Measurements from ENCODE around the gene S1PR3. TPM values are rescaled to one million over a fixed set of nuclear protein-coding genes. Genes with fewer than 3 reads are reported as not detected.

Gene S1PR3
- polyA plus RNA-seq, 2 of the 4 experiments (the other 2 are of a cell fraction): 26.4 to 33.7 TPM

GRCh38 chr9:88998911-88999310 lies 7.6 kb downstream of the S1PR3 start:
- H3K9me3 ChIP-seq: no peaks in the 10 kb centered on the region
- peak overlapping the region; percentile 35; the same call in 2 of the 3 replicates for H3K4me2 ChIP-seq
- FAIRE-seq (no peak), ATAC-seq (peak; percentile 35 to 71; a peak in 4 of 6 replicates), DNase-seq (ENCODE audit: low read depth in 1 of 2, low spot score in 1 of 2) (peak in 1 of 2 experiments; percentile 65)
- H3K4me3 ChIP-seq: no peak overlapping the region
- 61% methylated on average over 6 of the region's 9 CpGs for WGBS (ENCODE audit: missing lambda C conversion rate)
- ChIA-PET CTCF (interaction anchor here (0.6 to 1.2 kb wide), 3 partner anchors 342 to 405 kb away, joined by 3 to 6 read pairs (median 3); no protein-coding TSS in a partner anchor), POLR2A (no interaction called here)
- H3K4me1 ChIP-seq: peaks cover 35% of the 10 kb centered on the region
- 0 out of 2 replicates have a peak, but pooled peaks have one; percentile 48 for TF ChIP-seq HOXB5 (CRISPR knock-in tag; IDR thresholded peaks at IDR 0.05)
- no peak for TF ChIP-seq CHD2 (IDR thresholded peaks at IDR 0.05; ENCODE audit: low read length, partially characterized antibody)
- no peak for TF ChIP-seq TFCP2L1 (CRISPR knock-in tag; IDR thresholded peaks at IDR 0.05)
- TF ChIP-seq MYC (IDR thresholded peaks at IDR 0.05; ENCODE audit: borderline replicate concordance, low read length): no peak
- no peak for TF ChIP-seq CBX2 (IDR thresholded peaks at IDR 0.05; ENCODE audit: borderline replicate concordance, low read depth)
- TF ChIP-seq CTCF (IDR thresholded peaks at IDR 0.05): no peak
- TF ChIP-seq FOXS1 (CRISPR knock-in tag; IDR thresholded peaks at IDR 0.05): no peak
- peak overlapping the region; percentile 3 to 81; a peak in 5 of 6 replicates for H3K27ac ChIP-seq

GRCh38 chr9:89000371-89000781 lies 9.1 kb downstream of the S1PR3 start:
- no peak overlapping the region for H3K4me3 ChIP-seq
- 85% methylated on average over 9 of the region's 9 CpGs for WGBS (ENCODE audit: missing lambda C conversion rate)
- no peaks in the 10 kb centered on the region for H3K9me3 ChIP-seq
- POLR2A ChIA-PET: interaction anchor here (1.0 kb wide), 2 partner anchors 421 to 465 kb away, joined by 3 to 4 read pairs; partner anchors contain the start of gene NXNL2
- DNase-seq (ENCODE audit: low read depth in 1 of 2, low spot score in 1 of 2) (no peak), FAIRE-seq (no peak), ATAC-seq (peak; percentile 17 to 28; a peak in 4 of 6 replicates)
- TF ChIP-seq E2F6 (IDR thresholded peaks at IDR 0.05; ENCODE audit: borderline replicate concordance, low read depth) (0 out of 2 replicates have a peak, but pooled peaks have one; percentile 3), CBX8 (IDR thresholded peaks at IDR 0.05) (no peak), PBX3 (IDR thresholded peaks at IDR 0.05) (no peak), HMGXB4 (CRISPR knock-in tag; IDR thresholded peaks at IDR 0.05; ENCODE audit: borderline replicate concordance) (no peak)
- CTCF ChIA-PET: interaction anchor here (0.9 to 3.5 kb wide), 31 partner anchors 8 to 1050 kb away, joined by 3 to 31 read pairs (median 4); no protein-coding TSS in a partner anchor
- peak overlapping the region; percentile 67 to 81 for H3K27ac ChIP-seq
- H3K4me2 ChIP-seq: peak overlapping the region; percentile 52
- H3K4me1 ChIP-seq: peaks cover 27% of the 10 kb centered on the region

GRCh38 chr9:89000973-89001916 lies 10.0 kb downstream of the S1PR3 start:
- FAIRE-seq: no peak
- Histone ChIP-seq H3K4me2 (peak overlapping the region; percentile 52), H3K4me1 (peaks cover 27% of the 10 kb centered on the region), H3K4me3 (no peak overlapping the region), H3K27ac (peak overlapping the region; percentile 67 to 81), H3K9me3 (no peaks in the 10 kb centered on the region)
- peak; percentile 79 to 89 for ATAC-seq
- TF ChIP-seq CTCF (IDR thresholded peaks at IDR 0.05) (peak; percentile 85), MAX (IDR thresholded peaks at IDR 0.05) (peak; percentile 60), POLR2AphosphoS2 (conservative IDR thresholded peaks at IDR 0.05; ENCODE audit: low read length) (no peak), SMC3 (IDR thresholded peaks at IDR 0.05) (peak; percentile 94), RAD21 (conservative IDR thresholded peaks at IDR 0.05 in 1 of 2, IDR thresholded peaks at IDR 0.05 in 1 of 2) (peak; percentile 93 to 97), SREBF2 (IDR thresholded peaks at IDR 0.05) (no peak)
- ChIA-PET CTCF (interaction anchor here (0.5 to 3.5 kb wide), 54 partner anchors 8 to 1223 kb away, joined by 3 to 31 read pairs (median 4); no protein-coding TSS in a partner anchor), POLR2A (interaction anchor here (1.0 kb wide), 2 partner anchors 422 to 466 kb away, joined by 3 to 4 read pairs; partner anchors contain the start of gene NXNL2)
- 43% methylated on average over 51 of the region's 52 CpGs for WGBS (ENCODE audit: missing lambda C conversion rate)
- DNase-seq (ENCODE audit: low read depth in 1 of 2, low spot score in 1 of 2): peak; percentile 76 to 81

All from A549 (cell line).